ENCODE results near the gene PATE2. TPM values are rescaled to one million over a fixed set of nuclear protein-coding genes. Genes with fewer than 3 reads are reported as not detected.

PATE2 gene
- not detected for total RNA-seq

- DNase-seq (ENCODE audit: low spot score): no peak
Measured at GRCh38 chr11:125778728-125779127, at the start of gene PATE2. Gene PATE2, minus strand, starts transcription at chr11:125778828. Its CDS starts 55 bp downstream, at chr11:125778773.

- DNase-seq (ENCODE audit: low spot score): no peak
Measured at GRCh38 chr11:125807909-125808308, 29.3 kb upstream of the PATE2 start.

DNA sequence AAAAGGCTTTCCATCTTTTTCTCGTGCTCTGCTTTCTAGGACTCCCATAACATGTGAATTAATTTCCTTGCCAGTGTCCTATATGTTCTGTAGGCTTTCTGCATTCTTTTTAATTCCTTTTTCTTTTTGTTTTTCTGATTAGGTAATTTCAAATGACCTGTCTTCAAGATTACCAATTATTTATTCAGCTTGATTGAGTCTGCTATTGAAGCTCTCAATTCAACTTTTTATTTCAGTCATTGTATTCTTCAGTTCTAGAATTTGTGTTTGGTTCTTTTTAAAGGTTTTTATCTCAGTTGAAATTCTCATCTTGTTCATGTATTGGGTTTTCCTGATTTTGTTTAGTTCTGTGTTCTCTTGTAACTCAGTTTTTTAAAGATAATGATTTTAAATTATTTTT lies 23.8 kb upstream of the PATE2 start:
- no peak for DNase-seq (ENCODE audit: low spot score)

DNA sequence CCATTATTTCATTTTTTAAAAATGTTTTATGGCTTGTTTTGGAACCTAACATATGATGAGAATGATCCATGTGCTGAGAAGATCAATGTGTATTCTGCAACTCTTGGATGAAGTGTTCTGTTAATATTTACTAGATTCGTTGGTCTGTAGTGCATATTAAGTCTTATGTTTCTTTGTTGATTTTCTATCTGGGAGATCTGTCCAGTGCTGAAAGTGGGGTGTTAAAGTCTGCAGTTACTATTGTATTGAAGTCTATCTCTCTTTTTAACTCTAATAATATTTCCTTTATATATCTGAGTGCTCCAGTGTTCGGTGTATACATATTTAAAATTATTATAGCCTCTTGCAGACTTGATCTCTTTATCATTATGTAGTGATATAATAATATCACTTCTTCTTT lies 21.2 kb upstream of the PATE2 start:
- no peak for DNase-seq (ENCODE audit: low spot score)

GRCh38 chr11:125797641-125798040 lies 19.0 kb upstream of the PATE2 start:
- no peak for DNase-seq (ENCODE audit: low spot score)

DNA sequence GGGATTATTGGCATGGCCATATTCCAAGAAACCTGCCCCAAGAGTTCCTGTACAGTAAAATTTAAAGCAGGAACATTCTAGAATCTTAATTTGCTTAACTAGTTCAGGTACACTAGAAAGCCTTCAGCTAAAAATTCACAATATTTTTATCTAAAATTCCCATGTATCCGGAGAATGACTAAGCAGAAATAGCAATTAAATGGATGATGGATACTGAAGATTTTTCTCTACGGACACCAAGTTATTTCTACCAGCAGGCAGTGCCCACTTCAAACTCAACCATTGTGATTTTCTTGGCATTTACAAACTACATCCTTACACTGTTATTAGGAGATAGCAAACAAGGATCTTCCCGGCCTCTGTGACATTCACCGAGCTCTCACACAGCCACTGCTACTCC lies 12.2 kb upstream of the PATE2 start:
- DNase-seq (ENCODE audit: low spot score): no peak

DNA sequence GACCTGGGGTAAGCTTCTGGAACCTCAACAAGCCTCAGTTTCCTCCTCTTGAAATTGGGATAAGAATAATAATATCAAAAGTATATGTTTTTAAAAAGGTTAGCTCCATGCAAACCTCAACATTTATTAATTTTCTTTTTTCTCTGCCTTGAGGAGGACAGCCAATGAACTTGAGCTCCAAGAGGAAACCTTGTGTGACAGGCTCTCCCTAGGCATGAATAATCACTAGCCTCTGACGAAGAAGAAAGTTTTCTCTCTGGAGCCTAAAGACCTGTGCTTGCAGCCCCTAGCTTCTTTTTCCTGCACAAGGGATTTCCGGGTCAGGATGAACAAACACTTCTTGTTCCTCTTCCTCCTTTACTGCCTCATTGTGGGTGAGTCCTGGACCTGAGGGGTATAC lies 9.2 kb upstream of the PATE2 start, which contains the start of gene PATE3:
PATE3 (plus strand) TSS at position 301 of the 400 bp plus-strand sequence; CDS start at position 326, 25 bp downstream.
- DNase-seq (ENCODE audit: low spot score): no peak

- no peak for DNase-seq (ENCODE audit: low spot score)
Measured at GRCh38 chr11:125784678-125785077, 6.0 kb upstream of the PATE2 start.

- DNase-seq (ENCODE audit: low spot score): no peak
Measured at GRCh38 chr11:125777309-125777708, 1.3 kb downstream of the PATE2 start.

DNA sequence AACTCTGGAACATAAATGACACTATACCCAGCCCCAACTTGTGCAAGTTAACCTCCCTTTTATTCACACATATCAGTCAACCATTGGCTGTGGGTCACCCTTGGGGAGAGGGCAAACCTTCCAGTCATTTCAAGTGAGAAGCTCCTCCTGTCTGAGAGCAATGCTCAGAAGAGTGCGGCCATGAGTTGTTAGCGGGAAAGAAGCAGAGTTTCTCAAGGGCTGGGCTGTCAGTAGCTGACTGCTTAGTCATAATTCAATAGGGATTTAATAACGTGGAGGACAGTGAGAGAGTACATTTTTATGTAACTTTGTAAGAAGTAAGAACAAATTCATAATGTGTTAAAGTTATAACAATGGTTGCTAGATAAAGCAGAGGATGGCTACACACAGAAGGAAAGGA lies 5.1 kb downstream of the PATE2 start:
- no peak for DNase-seq (ENCODE audit: low spot score)

- no peak for DNase-seq (ENCODE audit: low spot score)
Measured at GRCh38 chr11:125772834-125773505, 5.7 kb downstream of the PATE2 start.

- DNase-seq (ENCODE audit: low spot score): no peak
Measured at GRCh38 chr11:125770583-125770982, 8.0 kb downstream of the PATE2 start.

DNA sequence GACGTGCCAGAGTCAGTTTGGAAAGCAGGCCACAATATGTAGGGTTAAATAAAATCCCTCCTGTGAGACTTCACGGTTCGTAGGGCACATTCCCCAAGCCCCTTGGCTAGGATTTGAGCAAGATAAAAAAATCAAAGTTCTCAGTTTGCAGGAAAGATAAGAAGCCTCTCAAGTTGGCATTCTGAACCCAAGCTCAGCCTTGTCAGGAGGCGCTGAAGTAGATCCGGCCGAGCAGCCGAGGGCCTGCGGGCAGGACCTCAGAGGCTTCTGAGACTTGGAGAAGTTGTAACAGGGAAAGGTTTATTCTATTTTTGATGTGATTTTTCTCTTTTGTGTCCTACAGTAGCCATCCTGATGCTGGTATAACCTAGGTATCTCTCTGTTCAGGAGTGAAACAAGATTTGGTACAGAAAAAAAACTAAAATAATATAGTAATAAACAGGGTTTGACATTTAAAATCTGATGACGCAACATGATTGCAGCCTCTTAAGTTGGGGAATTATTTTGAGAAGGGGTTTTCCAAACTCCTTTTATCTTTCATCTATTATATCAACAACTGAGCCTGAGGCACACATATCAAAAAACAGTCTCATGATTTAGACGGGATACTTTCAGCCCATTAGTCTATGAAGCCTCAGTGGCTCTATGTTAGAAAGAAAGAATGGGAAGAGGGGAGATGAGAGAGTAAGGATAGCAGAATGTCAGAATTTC lies 10.1 kb downstream of the PATE2 start:
- DNase-seq (ENCODE audit: low spot score): no peak

DNA sequence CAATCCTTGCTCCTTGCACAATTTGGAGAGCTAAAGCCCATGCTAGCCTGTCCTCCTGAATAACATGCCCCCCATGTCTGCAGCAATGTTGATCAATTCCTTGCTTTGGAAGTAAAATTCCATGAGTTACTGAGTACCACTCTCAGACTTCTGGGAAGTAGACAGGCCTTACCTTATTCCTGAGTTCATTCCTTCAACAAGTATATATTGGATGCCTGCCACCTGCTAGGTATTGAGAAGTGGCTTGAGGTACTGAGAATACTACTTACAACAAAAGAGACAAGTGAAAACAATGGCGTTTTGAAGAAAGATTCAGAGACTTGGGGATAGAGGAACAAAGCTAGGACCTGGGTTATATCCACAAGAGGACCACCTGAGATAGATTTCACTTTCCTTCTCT lies 12.4 kb downstream of the PATE2 start:
- DNase-seq (ENCODE audit: low spot score): no peak

DNA sequence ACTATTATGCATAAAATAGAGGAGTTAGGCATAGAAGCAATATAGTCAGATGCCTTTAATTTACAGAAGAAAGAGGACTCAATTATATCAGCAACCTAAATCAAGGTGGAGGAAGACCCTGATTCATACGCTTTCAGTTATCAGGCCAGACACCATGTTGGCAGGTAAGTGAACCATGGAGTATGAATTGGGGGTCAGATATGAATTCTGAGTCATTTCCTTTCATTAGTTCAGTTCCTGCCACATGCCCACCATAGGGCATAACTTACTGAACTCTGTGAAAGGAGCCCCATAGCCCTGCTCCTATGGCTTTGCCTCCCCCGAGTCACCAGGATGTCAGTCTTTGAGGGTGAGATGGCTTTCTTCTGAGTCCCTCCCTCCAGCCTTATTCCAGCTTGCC lies 15.1 kb downstream of the PATE2 start:
- DNase-seq (ENCODE audit: low spot score): no peak

DNA sequence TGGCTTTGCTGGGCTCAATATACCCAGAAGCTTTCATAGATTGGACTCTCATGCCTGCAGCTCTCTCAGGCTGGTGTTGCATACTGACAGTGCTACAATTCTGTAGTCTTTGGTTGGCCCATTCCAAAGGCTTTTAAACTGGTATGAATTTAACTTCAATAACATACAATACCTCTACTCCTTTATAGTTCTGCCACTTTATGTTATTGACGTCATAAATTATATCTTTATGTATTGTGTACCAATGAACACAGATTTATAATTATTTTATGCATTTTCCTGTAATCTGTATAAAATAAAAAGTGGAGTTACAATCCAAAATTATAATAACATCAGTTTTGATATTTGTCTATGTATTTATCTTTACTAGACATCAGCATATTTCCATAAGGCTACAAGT lies 16.2 kb downstream of the PATE2 start:
- DNase-seq (ENCODE audit: low spot score): no peak

DNA sequence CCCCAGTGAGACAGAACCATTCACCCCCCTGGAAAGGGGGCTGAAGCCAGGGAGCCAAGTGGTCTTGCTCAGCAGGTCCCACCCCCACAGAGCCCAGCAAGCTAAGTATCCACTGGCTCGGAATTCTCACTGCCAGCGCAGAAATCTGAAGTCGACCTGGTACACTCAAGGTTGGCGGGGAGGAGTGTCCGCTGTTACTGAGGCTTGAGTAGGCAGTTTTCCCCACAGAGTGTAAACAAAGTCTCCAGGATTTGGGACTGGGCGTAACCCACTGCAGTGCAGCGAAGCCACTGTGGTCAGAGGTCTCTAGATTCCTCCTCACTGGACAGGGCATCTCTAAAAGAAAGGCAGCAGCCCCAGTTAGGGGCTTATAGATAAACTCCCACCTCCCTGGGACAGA lies 22.6 kb downstream of the PATE2 start:
- no peak for DNase-seq (ENCODE audit: low spot score)

DNA sequence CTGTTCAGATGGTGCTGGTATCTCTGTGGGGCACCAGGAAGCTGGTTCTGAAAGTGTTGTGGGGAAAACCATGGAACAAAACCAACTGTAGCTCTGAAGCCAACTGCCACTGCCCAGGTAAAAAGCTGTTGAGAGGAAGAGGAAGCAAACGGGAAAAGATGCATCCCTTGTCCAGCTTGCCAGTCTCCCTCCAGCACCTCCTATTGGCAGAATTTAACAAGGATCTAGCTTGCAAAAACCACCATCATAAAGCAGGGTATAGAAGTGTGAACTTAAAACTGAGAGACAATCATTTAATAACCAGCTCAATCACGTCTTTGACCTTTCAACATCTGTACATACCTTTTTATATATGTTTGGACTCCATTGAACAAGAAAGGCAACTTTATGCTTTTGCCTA lies 28.0 kb downstream of the PATE2 start:
- no peak for DNase-seq (ENCODE audit: low spot score)

- DNase-seq (ENCODE audit: low spot score): no peak
Measured at GRCh38 chr11:125745979-125746378, 32.6 kb downstream of the PATE2 start, which contains the start of gene PATE1. Gene PATE1, plus strand, starts transcription at chr11:125746279. Its CDS starts 26 bp downstream, at chr11:125746305.

DNA sequence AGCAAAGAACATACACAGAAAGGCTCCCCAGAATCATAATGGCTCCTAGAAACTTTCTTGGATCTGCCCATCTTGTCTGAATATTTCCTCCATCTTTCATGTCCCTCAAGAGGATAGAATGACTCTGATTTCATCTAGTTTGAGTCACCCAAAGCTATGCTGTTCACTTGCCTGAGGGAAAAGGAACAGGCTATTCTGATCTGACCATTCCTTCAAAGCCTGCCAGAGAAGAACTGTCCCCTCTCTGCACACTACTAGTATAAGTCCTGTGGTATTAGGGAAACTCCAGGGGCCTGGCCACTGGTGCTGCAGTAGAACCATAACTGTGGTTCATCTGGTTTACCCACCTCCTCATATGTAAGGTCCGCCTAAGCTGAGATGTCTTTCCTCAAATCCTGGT lies 34.9 kb downstream of the PATE2 start:
- no peak for DNase-seq (ENCODE audit: low spot score)

GRCh38 chr11:125740617-125741016 lies 38.0 kb downstream of the PATE2 start:
- no peak for DNase-seq (ENCODE audit: low spot score)

GRCh38 chr11:125728969-125729368 lies 49.7 kb downstream of the PATE2 start:
- no peak for DNase-seq (ENCODE audit: low spot score)
